Parathyroid adenoma (tissue), 2 donors: Measurements from ENCODE around the gene SRSF8.

Source experiments
- H2AFZ ChIP-seq: fragments of 300-600 bp; sonication (generic); one replicate; pipeline ENCODE4 v1.7.0; 2017; ENCODE audit warnings: antibody characterized with exemption, mild to moderate bottlenecking
- H3K27ac ChIP-seq: fragments of 300-600 bp; sonication (generic); one replicate; pipeline ENCODE4 v1.7.0; 2017
- H3K27me3 ChIP-seq: fragments of 300-600 bp; sonication (generic); one replicate; pipeline ENCODE4 v1.7.0; 2017; ENCODE audit warnings: low read length; ENCODE audit not compliant: control insufficient read depth, insufficient read depth
- H3K36me3 ChIP-seq: fragments of 300-600 bp; sonication (generic); one replicate; pipeline ENCODE4 v1.7.0; 2017; ENCODE audit warnings: low read length; ENCODE audit not compliant: control insufficient read depth, insufficient read depth
- H3K4me1 ChIP-seq: fragments of 300-600 bp; sonication (generic); one replicate; pipeline ENCODE4 v1.7.0; 2017; ENCODE audit warnings: control low read depth
- H3K4me2 ChIP-seq: fragments of 300-600 bp; sonication (generic); one replicate; pipeline ENCODE4 v1.7.0; 2017; ENCODE audit warnings: low read length
- H3K4me3 ChIP-seq: fragments of 300-600 bp; sonication (generic); one replicate; pipeline ENCODE4 v1.7.0; 2017; ENCODE audit warnings: low read depth, low read length
- H3K79me2 ChIP-seq: fragments of 300-600 bp; sonication (generic); one replicate; pipeline ENCODE4 v1.7.0; 2017; ENCODE audit warnings: control low read depth
- H3K9ac ChIP-seq: fragments of 300-600 bp; sonication (generic); one replicate; pipeline ENCODE4 v1.7.0; 2017; ENCODE audit warnings: mild to moderate bottlenecking
- H3K9me3 ChIP-seq: fragments of 300-600 bp; sonication (generic); one replicate; pipeline ENCODE4 v1.7.0; 2017; ENCODE audit warnings: low read length; ENCODE audit not compliant: control insufficient read depth
- TF ChIP-seq, protein P1 (sequence below): fragments of 300-600 bp; sonication (generic); IDR thresholded peaks from one replicate; pipeline ENCODE4 v1.7.0; 2017; ENCODE audit warnings: antibody characterized with exemption, mild to moderate bottlenecking
- donor health status: primary hyperparathyroidism.

Gene SRSF8

DNA sequence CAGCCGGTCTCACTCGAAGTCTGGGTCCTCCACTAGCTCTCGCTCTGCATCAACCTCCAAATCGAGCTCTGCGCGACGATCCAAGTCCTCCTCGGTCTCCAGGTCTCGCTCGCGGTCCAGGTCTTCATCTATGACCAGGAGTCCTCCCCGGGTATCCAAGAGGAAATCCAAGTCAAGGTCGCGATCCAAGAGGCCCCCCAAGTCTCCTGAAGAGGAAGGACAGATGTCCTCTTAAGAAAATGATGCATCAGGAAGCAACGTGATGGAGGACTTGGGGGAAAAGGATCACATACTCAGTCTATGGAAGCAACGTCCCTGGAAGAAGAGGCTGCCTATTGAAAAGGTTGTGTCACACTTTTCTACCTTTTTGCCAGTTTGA, 1.1 kb downstream of the SRSF8 start:
- H3K4me2 ChIP-seq = peak overlapping the region; percentile 83
- H3K27ac ChIP-seq = peak overlapping the region; percentile 97
- no peaks in the 10 kb centered on the region for H3K9me3 ChIP-seq
- H3K9ac ChIP-seq = peak overlapping the region; percentile 76
- peak overlapping the region; percentile 93 for H2AFZ ChIP-seq
- no peaks in the 10 kb centered on the region for H3K36me3 ChIP-seq
- no peaks in the 10 kb centered on the region for H3K4me1 ChIP-seq
- peaks cover 2% of the 10 kb centered on the region for H3K79me2 ChIP-seq
- no peaks in the 10 kb centered on the region for H3K27me3 ChIP-seq
- TF ChIP-seq, protein P1, sequence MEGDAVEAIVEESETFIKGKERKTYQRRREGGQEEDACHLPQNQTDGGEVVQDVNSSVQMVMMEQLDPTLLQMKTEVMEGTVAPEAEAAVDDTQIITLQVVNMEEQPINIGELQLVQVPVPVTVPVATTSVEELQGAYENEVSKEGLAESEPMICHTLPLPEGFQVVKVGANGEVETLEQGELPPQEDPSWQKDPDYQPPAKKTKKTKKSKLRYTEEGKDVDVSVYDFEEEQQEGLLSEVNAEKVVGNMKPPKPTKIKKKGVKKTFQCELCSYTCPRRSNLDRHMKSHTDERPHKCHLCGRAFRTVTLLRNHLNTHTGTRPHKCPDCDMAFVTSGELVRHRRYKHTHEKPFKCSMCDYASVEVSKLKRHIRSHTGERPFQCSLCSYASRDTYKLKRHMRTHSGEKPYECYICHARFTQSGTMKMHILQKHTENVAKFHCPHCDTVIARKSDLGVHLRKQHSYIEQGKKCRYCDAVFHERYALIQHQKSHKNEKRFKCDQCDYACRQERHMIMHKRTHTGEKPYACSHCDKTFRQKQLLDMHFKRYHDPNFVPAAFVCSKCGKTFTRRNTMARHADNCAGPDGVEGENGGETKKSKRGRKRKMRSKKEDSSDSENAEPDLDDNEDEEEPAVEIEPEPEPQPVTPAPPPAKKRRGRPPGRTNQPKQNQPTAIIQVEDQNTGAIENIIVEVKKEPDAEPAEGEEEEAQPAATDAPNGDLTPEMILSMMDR = no peak
- peak overlapping the region; percentile 90 for H3K4me3 ChIP-seq

DNA sequence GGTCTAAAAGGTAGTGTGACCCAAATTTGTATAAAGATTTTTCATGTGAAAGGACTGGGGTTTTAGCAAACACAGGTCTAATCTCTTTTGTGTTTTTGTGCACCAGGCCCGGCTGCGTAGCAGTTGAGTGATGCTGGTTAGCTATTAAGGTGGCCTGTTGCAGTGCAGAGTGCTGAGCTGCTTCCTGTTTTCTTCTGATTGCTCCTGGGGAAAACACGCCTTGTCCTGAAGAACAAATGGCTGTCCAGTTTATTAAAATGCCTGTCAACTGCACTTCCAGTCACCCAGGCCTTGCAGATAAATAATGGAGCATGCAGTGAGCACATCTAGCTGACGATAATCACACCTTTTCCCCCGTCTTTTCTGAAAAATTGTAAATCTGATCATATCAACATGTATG, 1.8 kb downstream of the SRSF8 start:
- H3K36me3 ChIP-seq = no peaks in the 10 kb centered on the region
- H2AFZ ChIP-seq = peak overlapping the region; percentile 93
- no peaks in the 10 kb centered on the region for H3K27me3 ChIP-seq
- TF ChIP-seq, protein P1 = no peak
- peaks cover 2% of the 10 kb centered on the region for H3K79me2 ChIP-seq
- H3K4me2 ChIP-seq = peak overlapping the region; percentile 83
- H3K9me3 ChIP-seq = no peaks in the 10 kb centered on the region
- H3K4me3 ChIP-seq = peak overlapping the region; percentile 90
- peak overlapping the region; percentile 97 for H3K27ac ChIP-seq
- H3K9ac ChIP-seq = no peak overlapping the region
- no peaks in the 10 kb centered on the region for H3K4me1 ChIP-seq

DNA sequence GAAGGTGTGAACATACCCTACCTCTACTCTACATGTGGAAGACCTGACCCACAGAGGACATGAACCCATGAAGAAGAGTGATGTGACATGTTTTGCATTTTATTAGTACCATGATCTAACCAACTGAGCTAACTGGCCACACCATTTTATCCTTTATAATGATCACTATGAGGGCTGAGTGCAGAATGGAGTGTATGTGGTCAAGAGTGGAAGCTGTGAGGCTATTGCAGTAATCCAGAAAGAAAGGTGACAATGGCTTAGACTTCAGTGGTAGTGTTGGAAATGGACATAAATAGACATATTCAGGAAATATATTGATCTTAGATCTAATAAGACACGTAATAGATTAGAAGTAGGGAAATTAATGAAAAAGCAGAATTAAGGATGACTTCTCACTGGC, 3.8 kb downstream of the SRSF8 start:
- H3K9ac ChIP-seq = no peak overlapping the region
- H3K4me2 ChIP-seq = no peak overlapping the region
- no peak overlapping the region for H2AFZ ChIP-seq
- peaks cover 2% of the 10 kb centered on the region for H3K79me2 ChIP-seq
- H3K4me1 ChIP-seq = peaks cover 11% of the 10 kb centered on the region
- no peak overlapping the region for H3K27ac ChIP-seq
- TF ChIP-seq, protein P1 = no peak
- no peaks in the 10 kb centered on the region for H3K36me3 ChIP-seq
- no peaks in the 10 kb centered on the region for H3K9me3 ChIP-seq
- no peaks in the 10 kb centered on the region for H3K27me3 ChIP-seq
- no peak overlapping the region for H3K4me3 ChIP-seq

DNA sequence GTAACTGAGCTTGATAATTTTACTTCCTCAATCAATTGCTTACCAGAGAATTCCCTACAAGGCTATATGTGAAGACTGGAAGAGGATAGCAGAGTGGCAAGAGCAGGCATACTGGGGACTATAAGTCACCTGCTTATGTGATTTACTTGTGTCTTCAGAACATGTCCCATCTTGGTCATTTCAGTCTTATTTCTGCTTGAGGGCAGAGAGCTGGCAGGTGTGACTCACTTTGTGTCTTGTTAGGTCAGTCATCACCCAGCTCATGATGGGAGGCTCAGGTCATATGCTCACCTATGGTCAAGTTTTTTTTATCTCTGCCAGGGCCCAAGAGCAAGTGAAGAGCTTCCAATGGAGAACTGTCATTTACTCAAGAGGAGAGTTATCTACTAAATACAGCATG, 6.2 kb downstream of the SRSF8 start:
- H3K4me1 ChIP-seq = peaks cover 14% of the 10 kb centered on the region
- TF ChIP-seq, protein P1 = no peak

DNA sequence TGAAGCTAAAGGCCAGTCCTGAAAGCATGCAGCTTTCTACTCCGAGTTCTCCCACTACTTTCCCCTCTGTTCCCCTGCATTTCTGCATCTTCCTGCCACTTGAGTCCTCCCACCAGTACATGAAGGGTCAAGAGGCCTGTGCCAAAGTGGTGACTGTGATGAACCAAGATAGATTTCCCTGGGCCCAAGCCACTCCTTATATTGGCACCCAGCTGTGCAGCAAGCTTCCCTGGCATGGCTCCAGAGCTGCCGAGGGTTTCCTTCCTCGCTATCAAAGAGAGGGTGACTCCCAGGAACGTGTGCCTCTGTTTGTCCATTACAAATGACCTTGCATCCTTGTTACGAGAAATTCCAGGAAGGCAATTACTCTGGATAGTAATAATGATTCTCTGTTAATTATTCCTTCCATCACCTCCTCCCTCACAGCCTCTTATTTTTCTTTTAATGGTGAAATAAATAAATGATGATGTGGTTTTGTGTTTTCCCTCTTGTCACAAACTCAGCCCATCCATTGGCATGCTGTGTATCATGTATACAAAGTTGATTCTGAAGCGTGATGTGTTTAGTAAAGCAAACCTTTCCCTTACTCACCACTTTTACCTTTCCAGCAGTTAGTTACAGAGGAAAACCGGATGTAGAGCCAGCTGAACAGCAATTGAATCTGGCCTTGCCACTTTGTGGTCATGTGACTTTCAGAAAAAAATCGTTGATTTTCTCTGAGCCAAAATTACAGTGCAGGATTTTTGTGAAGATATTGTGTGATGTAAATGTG, 8.3 kb downstream of the SRSF8 start:
- H3K79me2 ChIP-seq = peaks cover 2% of the 10 kb centered on the region
- H3K9ac ChIP-seq = no peak overlapping the region
- no peak overlapping the region for H3K4me3 ChIP-seq
- peaks cover 14% of the 10 kb centered on the region for H3K4me1 ChIP-seq
- H3K36me3 ChIP-seq = no peaks in the 10 kb centered on the region
- H3K4me2 ChIP-seq = no peak overlapping the region
- H2AFZ ChIP-seq = peak overlapping the region; percentile 66
- TF ChIP-seq, protein P1 = no peak
- no peaks in the 10 kb centered on the region for H3K9me3 ChIP-seq
- no peaks in the 10 kb centered on the region for H3K27me3 ChIP-seq
- peak overlapping the region; percentile 66 for H3K27ac ChIP-seq

More for the DNA sequence above, 6.2 kb downstream of the SRSF8 start:
- no peak overlapping the region for H3K9ac ChIP-seq
- H3K36me3 ChIP-seq = no peaks in the 10 kb centered on the region
- no peak overlapping the region for H3K4me3 ChIP-seq
- H2AFZ ChIP-seq = no peak overlapping the region
- H3K9me3 ChIP-seq = no peaks in the 10 kb centered on the region
- H3K79me2 ChIP-seq = peaks cover 2% of the 10 kb centered on the region
- H3K27me3 ChIP-seq = no peaks in the 10 kb centered on the region
- H3K4me2 ChIP-seq = no peak overlapping the region
- H3K27ac ChIP-seq = no peak overlapping the region
